ENCODE results near the gene FOXL2NB. TPM values are rescaled to one million over a fixed set of nuclear protein-coding genes. Genes with fewer than 3 reads are reported as not detected.
"Not testable (repeated sequence)": the region's sequence is repeated elsewhere in the genome, so short reads cannot be mapped to it uniquely, and the experiment has no call there.

The FOXL2NB gene
- total RNA-seq, 2 donors from 2014 or later = 0.28 TPM; not detected in 1

- Histone ChIP-seq H3K4me1 (replicated peaks) (peaks cover 7% of the 10 kb centered on the region), H3K27ac (peak overlapping the region; percentile 92 to 95), H3K9me3 (no peaks in the 10 kb centered on the region), H3K27me3 (replicated peaks; ENCODE audit: insufficient read depth) (no peaks in the 10 kb centered on the region), H3K4me3 (peak overlapping the region; percentile 51 to 75), H3K36me3 (no peaks in the 10 kb centered on the region)
- TF ChIP-seq POLR2A (IDR thresholded peaks at IDR 0.05) (peak; percentile 28), POLR2AphosphoS5 (IDR thresholded peaks at IDR 0.05) (peak; percentile 28)
- TF ChIP-seq, protein P1, sequence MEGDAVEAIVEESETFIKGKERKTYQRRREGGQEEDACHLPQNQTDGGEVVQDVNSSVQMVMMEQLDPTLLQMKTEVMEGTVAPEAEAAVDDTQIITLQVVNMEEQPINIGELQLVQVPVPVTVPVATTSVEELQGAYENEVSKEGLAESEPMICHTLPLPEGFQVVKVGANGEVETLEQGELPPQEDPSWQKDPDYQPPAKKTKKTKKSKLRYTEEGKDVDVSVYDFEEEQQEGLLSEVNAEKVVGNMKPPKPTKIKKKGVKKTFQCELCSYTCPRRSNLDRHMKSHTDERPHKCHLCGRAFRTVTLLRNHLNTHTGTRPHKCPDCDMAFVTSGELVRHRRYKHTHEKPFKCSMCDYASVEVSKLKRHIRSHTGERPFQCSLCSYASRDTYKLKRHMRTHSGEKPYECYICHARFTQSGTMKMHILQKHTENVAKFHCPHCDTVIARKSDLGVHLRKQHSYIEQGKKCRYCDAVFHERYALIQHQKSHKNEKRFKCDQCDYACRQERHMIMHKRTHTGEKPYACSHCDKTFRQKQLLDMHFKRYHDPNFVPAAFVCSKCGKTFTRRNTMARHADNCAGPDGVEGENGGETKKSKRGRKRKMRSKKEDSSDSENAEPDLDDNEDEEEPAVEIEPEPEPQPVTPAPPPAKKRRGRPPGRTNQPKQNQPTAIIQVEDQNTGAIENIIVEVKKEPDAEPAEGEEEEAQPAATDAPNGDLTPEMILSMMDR (IDR thresholded peaks at IDR 0.05) = peak; percentile 92 to 96 (median 95)
- intact Hi-C loops (cut with DNase I) = loop anchor here (1.0 to 5.0 kb wide), 3 partner anchors 84 to 322 kb away; partner anchors contain the start of genes CEP70 and PIK3CB
- peak; percentile 95 for DNase-seq (ENCODE audit: low spot score)
- WGBS = 1% methylated on average over 66 of the region's 68 CpGs
Measured at GRCh38 chr3:138915503-138916498, 31.2 kb upstream of the FOXL2NB start.

DNA sequence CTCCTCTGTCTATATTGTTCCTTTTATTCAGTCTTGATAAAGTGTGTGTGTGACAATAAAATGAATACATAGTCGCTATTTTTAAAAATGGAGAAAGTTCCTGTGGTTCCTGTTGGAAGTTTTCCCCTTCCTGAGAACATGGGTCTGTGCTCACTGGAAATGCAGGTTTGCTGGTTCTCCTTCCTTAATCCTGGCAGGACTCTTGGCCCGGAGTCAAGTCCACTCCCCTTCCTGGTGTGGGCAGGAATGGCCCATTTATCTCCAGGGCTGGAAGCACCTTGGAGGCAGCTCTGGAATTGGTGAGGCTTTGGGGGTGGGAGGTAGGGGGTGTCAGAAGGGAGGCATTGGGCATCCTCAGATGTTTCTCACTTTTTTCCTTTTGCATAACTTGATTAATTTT lies 30.2 kb upstream of the FOXL2NB start:
- 36% methylated on average over 2 of the region's 2 CpGs for WGBS
- intact Hi-C loops (cut with DNase I) = loop anchor here (1.0 to 5.0 kb wide), 3 partner anchors 85 to 323 kb away; partner anchors contain the start of genes CEP70 and PIK3CB
- Histone ChIP-seq H3K36me3 (no peaks in the 10 kb centered on the region), H3K9me3 (no peaks in the 10 kb centered on the region), H3K4me1 (replicated peaks) (peaks cover 7% of the 10 kb centered on the region), H3K4me3 (no peak overlapping the region), H3K27me3 (replicated peaks; ENCODE audit: insufficient read depth) (no peaks in the 10 kb centered on the region), H3K27ac (peak overlapping the region; percentile 92 to 95)
- peak; percentile 63 for DNase-seq (ENCODE audit: low spot score)
- peak; percentile 11 for TF ChIP-seq POLR2AphosphoS5 (IDR thresholded peaks at IDR 0.05)
- TF ChIP-seq, protein P1 (IDR thresholded peaks at IDR 0.05) = no peak
- no peak for TF ChIP-seq POLR2A (IDR thresholded peaks at IDR 0.05)

- no peaks in the 10 kb centered on the region for H3K9me3 ChIP-seq
- H3K36me3 ChIP-seq = no peaks in the 10 kb centered on the region
- WGBS = 62% methylated on average over 4 of the region's 4 CpGs
- no peak for DNase-seq (ENCODE audit: low spot score)
- no peaks in the 10 kb centered on the region for H3K27me3 ChIP-seq (replicated peaks; ENCODE audit: insufficient read depth)
- H3K27ac ChIP-seq = no peak overlapping the region
- intact Hi-C loops (cut with DNase I) = loop anchor here (5.0 kb wide), 1 partner anchor 87 kb away; the partner anchor contains the start of gene PIK3CB
- no peak overlapping the region for H3K4me3 ChIP-seq
- TF ChIP-seq POLR2AphosphoS5 (IDR thresholded peaks at IDR 0.05) = no peak
- H3K4me1 ChIP-seq (replicated peaks) = peaks cover 7% of the 10 kb centered on the region
Measured at GRCh38 chr3:138919325-138919724, 27.7 kb upstream of the FOXL2NB start.

DNA sequence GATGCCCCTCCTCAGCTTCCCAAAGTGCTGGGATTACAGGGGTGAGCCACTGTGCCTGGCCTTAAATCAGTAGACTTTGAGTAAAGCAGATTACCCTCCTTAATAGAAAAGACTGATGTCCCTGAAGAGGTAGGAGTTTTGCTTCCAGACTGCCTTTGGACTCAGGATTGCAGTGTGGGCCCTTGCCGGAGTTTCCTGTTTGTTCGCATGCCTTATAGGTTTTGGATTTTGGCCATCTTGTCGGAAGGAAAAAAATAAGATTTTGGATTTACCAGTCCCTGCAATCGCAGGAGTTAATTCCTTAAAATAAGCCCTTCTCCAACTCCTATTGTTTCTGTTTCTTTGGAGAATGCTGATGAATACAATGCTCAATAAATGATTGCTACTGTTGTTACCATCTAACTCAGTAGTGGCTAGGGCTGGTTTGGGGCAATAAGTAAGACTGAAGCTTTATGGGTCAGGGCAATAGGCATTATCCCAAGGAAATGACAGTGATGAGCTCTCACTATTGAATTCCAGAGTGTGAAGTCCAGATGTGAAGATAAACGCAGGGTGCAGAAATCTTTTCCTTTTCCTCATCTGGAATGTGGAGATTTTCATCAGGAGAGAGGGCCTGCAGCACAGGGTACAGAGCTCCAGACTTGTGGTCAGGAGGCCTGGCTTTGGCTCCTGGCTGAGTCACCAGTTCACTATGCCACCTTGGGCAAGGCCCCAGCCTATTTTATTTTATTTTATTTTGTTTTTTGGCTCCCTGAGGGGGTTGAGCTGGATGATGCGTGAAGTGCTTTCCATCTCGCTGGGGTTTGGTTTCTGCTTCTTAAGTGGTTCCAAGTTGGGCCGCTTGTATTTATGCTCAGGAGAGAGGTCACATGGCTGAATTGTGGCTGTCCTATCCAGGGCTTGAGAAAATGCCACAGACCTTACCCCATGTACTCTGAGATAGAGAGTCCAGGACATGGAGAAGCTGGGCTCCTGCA lies 25.4 kb upstream of the FOXL2NB start:
- no peaks in the 10 kb centered on the region for H3K9me3 ChIP-seq
- no peak overlapping the region for H3K27ac ChIP-seq
- no peak overlapping the region for H3K4me3 ChIP-seq
- peaks cover 3% of the 10 kb centered on the region for H3K4me1 ChIP-seq (replicated peaks)
- intact Hi-C loops (cut with DNase I) = loop anchor here (10.0 kb wide), 1 partner anchor 507 kb away; no protein-coding TSS in a partner anchor
- no peaks in the 10 kb centered on the region for H3K36me3 ChIP-seq
- TF ChIP-seq POLR2AphosphoS5 (IDR thresholded peaks at IDR 0.05) = no peak
- TF ChIP-seq, protein P1 (IDR thresholded peaks at IDR 0.05) = no peak
- no peak for TF ChIP-seq POLR2A (IDR thresholded peaks at IDR 0.05)
- no peaks in the 10 kb centered on the region for H3K27me3 ChIP-seq (replicated peaks; ENCODE audit: insufficient read depth)
- DNase-seq (ENCODE audit: low spot score) = no peak
- 75% methylated on average over 8 of the region's 8 CpGs for WGBS

DNA sequence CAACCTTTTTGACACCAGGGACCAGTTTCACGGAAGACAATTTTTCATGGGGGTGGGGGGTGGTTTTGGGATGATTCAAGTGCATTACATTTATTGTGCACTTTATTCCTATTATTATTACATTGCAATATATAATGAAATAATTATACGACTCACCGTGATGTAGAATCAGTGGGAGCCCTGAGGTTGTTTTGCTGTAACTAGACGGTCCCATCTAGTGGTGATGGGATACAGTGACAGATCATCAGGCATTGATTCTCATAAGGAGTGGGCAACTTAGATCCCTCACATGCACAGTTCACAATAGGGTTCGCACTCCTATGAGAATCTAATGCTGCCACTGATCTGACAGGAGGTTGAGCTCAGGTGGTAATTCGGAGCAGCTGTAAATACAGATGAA lies 24.6 kb upstream of the FOXL2NB start:
- H3K4me1 ChIP-seq (replicated peaks); H3K9me3 ChIP-seq; DNase-seq (ENCODE audit: low spot score); H3K4me3 ChIP-seq; H3K27ac ChIP-seq; H3K36me3 ChIP-seq; H3K27me3 ChIP-seq (replicated peaks; ENCODE audit: insufficient read depth): not testable (repeated sequence)
- intact Hi-C loops (cut with DNase I) = loop anchor here (10.0 kb wide), 1 partner anchor 508 kb away; no protein-coding TSS in a partner anchor
- WGBS = 93% methylated on average over 6 of the region's 6 CpGs

Data from prostate gland (tissue), 2 donors.